Caco-2 (cell line): Measurements from ENCODE around the gene ADIPOR2. TPM values are rescaled to one million over a fixed set of nuclear protein-coding genes. Genes with fewer than 3 reads are reported as not detected.

ENCODE experiments used
- BruUV-seq: library from RNA; stranded (reverse); fragments of 400-500 nt; replicated peaks from 2 replicates; lab custom pipeline; 2021; lab: Mats Ljungman, UMichigan
- CTCF ChIA-PET: fragments of 300-600 bp; sonication (Branson Sonifier 250); formaldehyde crosslinking; loops from one replicate; lab custom pipeline; 2022; ENCODE audit warnings: antibody characterized with exemption; lab: Charles Lee
- POLR2A ChIA-PET: fragments of 300-600 bp; sonication (Branson Sonifier 250); formaldehyde crosslinking; loops from one replicate; lab custom pipeline; 2022; ENCODE audit warnings: antibody characterized with exemption; lab: Charles Lee
- DNase-seq, 2 experiments: peaks; one replicate each; pipeline versions ENCODE4 v3.0.0 to v3.0.0-alpha.2; 2020 to 2022
- H3K27me3 ChIP-seq: replicated peaks from 2 replicates; pipeline ENCODE4 v1.6.0; 2011; ENCODE audit warnings: low read length; ENCODE audit not compliant: control insufficient read depth, insufficient read depth
- H3K36me3 ChIP-seq: 2 replicates; pipeline ENCODE4 v1.5.1; 2011; ENCODE audit warnings: low read length; ENCODE audit not compliant: control insufficient read depth, insufficient read depth
- H3K4me1 ChIP-seq: fragments of 250-450 bp; sonication (Bioruptor Pico); 2 replicates; pipeline ENCODE4 v1.5.1; 2020; ENCODE audit warnings: mild to moderate bottlenecking
- H3K4me3 ChIP-seq: 2 replicates; pipeline ENCODE4 v1.5.1; 2011; ENCODE audit warnings: low read depth, mild to moderate bottlenecking, control low read depth, low read length
- H3K9me3 ChIP-seq: fragments of 250-450 bp; sonication (Bioruptor Pico); 2 replicates; pipeline ENCODE4 v1.5.1; 2020; ENCODE audit warnings: mild to moderate bottlenecking, moderate library complexity
- H3K27ac Mint-ChIP-seq: one replicate; pipeline ENCODE4 v1.8.0; 2022; ENCODE audit warnings: mixed read lengths; ENCODE audit not compliant: unreplicated experiment
- H3K27me3 Mint-ChIP-seq: one replicate; pipeline ENCODE4 v1.8.0; 2022; ENCODE audit warnings: mixed read lengths; ENCODE audit not compliant: insufficient read depth, unreplicated experiment
- H3K36me3 Mint-ChIP-seq: one replicate; pipeline ENCODE4 v1.8.0; 2022; ENCODE audit warnings: mild to moderate bottlenecking, mixed read lengths; ENCODE audit not compliant: insufficient read depth, unreplicated experiment
- H3K4me1 Mint-ChIP-seq: one replicate; pipeline ENCODE4 v1.8.0; 2022; ENCODE audit warnings: low read depth, mixed read lengths; ENCODE audit not compliant: unreplicated experiment
- H3K4me3 Mint-ChIP-seq: one replicate; pipeline ENCODE4 v1.8.0; 2022; ENCODE audit warnings: mild to moderate bottlenecking, moderate library complexity, mixed read lengths; ENCODE audit not compliant: unreplicated experiment
- H3K9me3 Mint-ChIP-seq: one replicate; pipeline ENCODE4 v1.8.0; 2022; ENCODE audit warnings: mixed read lengths; ENCODE audit not compliant: unreplicated experiment
- CTCF ChIP-seq, 2 experiments: fragments of 200-600 bp in 1 of 2; IDR thresholded peaks; 1 replicate in 1 of 2; 2 replicates in 1 of 2; pipeline versions ENCODE4 v1.5.1 to v1.8.0; 2011 to 2022; ENCODE audit warnings: antibody characterized with exemption in 1 of 2, control low read depth in 1 of 2, inconsistent platforms in 1 of 2, low read depth in 1 of 2, low read length in 1 of 2, mild to moderate bottlenecking in 1 of 2, moderate library complexity in 1 of 2; ENCODE audit not compliant: insufficient read depth in 1 of 2, severe bottlenecking in 1 of 2, unreplicated experiment in 1 of 2
- intact Hi-C: fragments of 100-400 bp; cut with micrococcal nuclease; formaldehyde crosslinking; loops from one replicate; pipeline ENCODE4 v1.10.0; 2022; ENCODE audit not compliant: unreplicated experiment
- total RNA-seq: library from RNA; stranded (reverse); gene quantifications from 2 replicates; pipeline ENCODE4 v1.2.3, GENCODE V29; 2022

The ADIPOR2 gene
- total RNA-seq, 1 experiment from 2014 or later, result 119 TPM

- no peak for TF ChIP-seq CTCF (IDR thresholded peaks at IDR 0.05; ENCODE audit: insufficient read depth in 1 of 2, low read depth in 1 of 2, low read length in 1 of 2, severe bottlenecking in 1 of 2, unreplicated experiment in 1 of 2)
- Mint-ChIP-seq H3K4me1 (no peaks in the 10 kb centered on the region), H3K27ac (no peak overlapping the region), H3K4me3 (no peak overlapping the region), H3K9me3 (no peaks in the 10 kb centered on the region), H3K27me3 (no peaks in the 10 kb centered on the region), H3K36me3 (no peaks in the 10 kb centered on the region)
- Histone ChIP-seq H3K4me1 (no peaks in the 10 kb centered on the region), H3K27me3 (no peaks in the 10 kb centered on the region), H3K4me3 (no peak overlapping the region), H3K36me3 (no peaks in the 10 kb centered on the region), H3K9me3 (0 out of 2 replicates have a peak, but pooled peaks cover 2% of the 10 kb centered on the region)
- DNase-seq, result no peak
- CTCF ChIA-PET, result interaction anchor here (0.8 to 2.3 kb wide), 4 partner anchors 11 to 110 kb away, joined by 3 to 7 read pairs (median 6); no protein-coding TSS in a partner anchor
- no TSS peak for BruUV-seq
- POLR2A ChIA-PET, result interaction anchor here (0.5 to 1.1 kb wide), 2 partner anchors 9 to 29 kb away, joined by 3 to 7 read pairs; no protein-coding TSS in a partner anchor
- intact Hi-C loops, result no loop called here
These were observed 9.4 kb upstream of the ADIPOR2 start for GRCh38 chr12:1681493-1681807.

GRCh38 chr12:1688086-1688710 lies 2.7 kb upstream of the ADIPOR2 start:
- no peaks in the 10 kb centered on the region for H3K27me3 ChIP-seq
- H3K27ac Mint-ChIP-seq, result peak overlapping the region; percentile 43
- no peaks in the 10 kb centered on the region for H3K9me3 Mint-ChIP-seq
- peaks cover 25% of the 10 kb centered on the region for H3K36me3 Mint-ChIP-seq
- peak overlapping the region; percentile 39 for H3K4me3 Mint-ChIP-seq
- DNase-seq, result no peak
- H3K9me3 ChIP-seq, result no peaks in the 10 kb centered on the region
- no peaks in the 10 kb centered on the region for H3K36me3 ChIP-seq
- peaks cover 10% of the 10 kb centered on the region for H3K4me1 Mint-ChIP-seq
- ChIA-PET POLR2A (interaction anchor here (0.6 kb wide), 1 partner anchor 112 kb away, joined by 5 read pairs; no protein-coding TSS in a partner anchor), CTCF (interaction anchor here (0.6 to 1.7 kb wide), 2 partner anchors 54 to 112 kb away, joined by 3 to 4 read pairs; no protein-coding TSS in a partner anchor)
- no peak overlapping the region for H3K4me3 ChIP-seq
- BruUV-seq, result no TSS peak
- intact Hi-C loops, result no loop called here
- H3K4me1 ChIP-seq, result peaks cover 18% of the 10 kb centered on the region
- no peaks in the 10 kb centered on the region for H3K27me3 Mint-ChIP-seq
- TF ChIP-seq CTCF (IDR thresholded peaks at IDR 0.05; ENCODE audit: insufficient read depth in 1 of 2, low read depth in 1 of 2, low read length in 1 of 2, severe bottlenecking in 1 of 2, unreplicated experiment in 1 of 2), result no peak

- peaks cover 19% of the 10 kb centered on the region for H3K4me1 Mint-ChIP-seq
- H3K4me1 ChIP-seq, result peaks cover 32% of the 10 kb centered on the region
- peak; percentile 77 to 80 for DNase-seq
- no peaks in the 10 kb centered on the region for H3K27me3 ChIP-seq
- intact Hi-C loops, result loop anchor here (2.0 kb wide), 2 partner anchors 31 to 99 kb away; no protein-coding TSS in a partner anchor
- H3K9me3 ChIP-seq, result no peaks in the 10 kb centered on the region
- H3K36me3 ChIP-seq, result no peaks in the 10 kb centered on the region; the same call in 1 of the 2 replicates
- peak in 1 of 2 experiments; percentile 1 for TF ChIP-seq CTCF (IDR thresholded peaks at IDR 0.05; ENCODE audit: insufficient read depth in 1 of 2, low read depth in 1 of 2, low read length in 1 of 2, severe bottlenecking in 1 of 2, unreplicated experiment in 1 of 2)
- no TSS peak for BruUV-seq
- no peaks in the 10 kb centered on the region for H3K27me3 Mint-ChIP-seq
- H3K4me3 Mint-ChIP-seq, result peak overlapping the region; percentile 81
- ChIA-PET POLR2A (interaction anchor here (0.5 to 2.1 kb wide), 11 partner anchors 9 to 100 kb away, joined by 3 to 25 read pairs (median 6); no protein-coding TSS in a partner anchor), CTCF (interaction anchor here (0.6 to 2.0 kb wide), 8 partner anchors 21 to 352 kb away, joined by 3 to 20 read pairs (median 5); partner anchors contain the start of gene WNT5B)
- H3K36me3 Mint-ChIP-seq, result peaks cover 47% of the 10 kb centered on the region
- no peaks in the 10 kb centered on the region for H3K9me3 Mint-ChIP-seq
- H3K4me3 ChIP-seq, result peak overlapping the region; percentile 76
- peak overlapping the region; percentile 85 for H3K27ac Mint-ChIP-seq
These were observed 495 bp downstream of the ADIPOR2 start for GRCh38 chr12:1691123-1692007.
